GM12878 (cell line): ENCODE data around the gene GNAQ. TPM values are rescaled to one million over a fixed set of nuclear protein-coding genes. Genes with fewer than 3 reads are reported as not detected.

ENCODE experiments used
- ATAC-seq: fragments of 200-7000 bp; cut with Tn5 transposase; 3 replicates; pipeline ENCODE4 v1.9.1; 2020; ENCODE audit warnings: mild to moderate bottlenecking, moderate library complexity
- BruUV-seq: library from RNA; stranded (reverse); fragments of 400-500 nt; replicated peaks from 2 replicates; lab custom pipeline; 2021; lab: Mats Ljungman, UMichigan
- CTCF ChIA-PET: fragments of 300-600 bp; sonication (Branson Sonifier 250); formaldehyde crosslinking; extraction: SDS; loops from one replicate; lab custom pipeline; 2021; ENCODE audit warnings: inconsistent platforms; lab: Yijun Ruan, JAX
- POLR2A ChIA-PET: fragments of 350-600 bp; formaldehyde crosslinking; extraction: SDS; loops from one replicate; lab custom pipeline; 2021; ENCODE audit warnings: inconsistent platforms; lab: Charles Lee
- RAD21 ChIA-PET: fragments of 300-600 bp; sonication (Branson Sonifier 250); formaldehyde crosslinking; loops from one replicate; lab custom pipeline; 2023; ENCODE audit warnings: antibody characterized with exemption; ENCODE audit not compliant: unreplicated experiment; lab: Charles Lee
- SMC1A ChIA-PET: fragments of 300-600 bp; sonication (Branson Sonifier 250); formaldehyde crosslinking; loops from one replicate; lab custom pipeline; 2023; ENCODE audit not compliant: unreplicated experiment, uncharacterized antibody; lab: Charles Lee
- DNase-seq: peaks from one replicate; pipeline ENCODE4 v3.0.0-alpha.2; 2011; ENCODE audit warnings: low read depth, low spot score
- FAIRE-seq: peaks from 3 replicates; lab custom pipeline; 2011; peaks lifted over from hg19 to GRCh38; lab: Jason Lieb, UNC
- H2AFZ ChIP-seq: 2 replicates; pipeline ENCODE4 v1.6.0; 2011; ENCODE audit warnings: low read depth, low read length, control low read depth; ENCODE audit not compliant: control insufficient read depth
- H3K27ac ChIP-seq: 2 replicates; pipeline ENCODE4 v1.5.1; 2011; ENCODE audit warnings: control low read depth; ENCODE audit not compliant: control insufficient read depth, insufficient read depth
- H3K27me3 ChIP-seq, 2 experiments: replicated peaks in 1 of 2; 2 replicates each; pipeline versions ENCODE4 v1.6.0 to v1.6.1; 2011; ENCODE audit warnings: low read length in 1 of 2; ENCODE audit not compliant: control insufficient read depth in 2 of 2, insufficient read depth in 2 of 2
- H3K36me3 ChIP-seq, 2 experiments: 2 replicates each; pipeline ENCODE4 v1.5.1; 2011; ENCODE audit warnings: low read length in 1 of 2; ENCODE audit not compliant: control insufficient read depth in 2 of 2, insufficient read depth in 2 of 2
- H3K4me1 ChIP-seq: 2 replicates; pipeline ENCODE4 v1.6.1; 2011; ENCODE audit warnings: mild to moderate bottlenecking, low read length, moderate library complexity, mixed read lengths; ENCODE audit not compliant: control insufficient read depth, insufficient read depth
- H3K4me2 ChIP-seq: 2 replicates; pipeline ENCODE4 v1.6.0; 2011; ENCODE audit warnings: control low read depth; ENCODE audit not compliant: control insufficient read depth, insufficient read depth
- H3K4me3 ChIP-seq: fragments of 200-600 bp; sonication (generic); 2 replicates; pipeline ENCODE4 v1.5.1; 2016
- H3K79me2 ChIP-seq: 2 replicates; pipeline ENCODE4 v1.6.0; 2011; ENCODE audit warnings: low read length; ENCODE audit not compliant: control insufficient read depth, insufficient read depth
- H3K9ac ChIP-seq: 2 replicates; pipeline ENCODE4 v1.8.0; 2011; ENCODE audit warnings: low read length, control low read depth, mixed read lengths; ENCODE audit not compliant: control insufficient read depth, insufficient read depth
- H3K9me3 ChIP-seq: replicated peaks from 3 replicates; pipeline ENCODE4 v1.5.1; 2011; ENCODE audit warnings: mild to moderate bottlenecking, low read length; ENCODE audit not compliant: control insufficient read depth, insufficient read depth
- H4K20me1 ChIP-seq: 2 replicates; pipeline ENCODE4 v1.6.0; 2011; ENCODE audit not compliant: control insufficient read depth, insufficient read depth
- ASH2L ChIP-seq: fragments of 300-600, 200-600 bp; sonication (generic); IDR thresholded peaks from 2 replicates; pipeline ENCODE4 v1.6.1; 2017; ENCODE audit warnings: low read depth, mild to moderate bottlenecking, borderline replicate concordance
- BHLHE40 ChIP-seq, 2 experiments: fragments of 450-650 bp in 1 of 2; IDR thresholded peaks; 2 replicates each; pipeline ENCODE4 v1.6.1; 2011 to 2017; ENCODE audit warnings: low read depth in 2 of 2, borderline replicate concordance in 1 of 2, improper control_type of control experiment in 1 of 2, low read length in 1 of 2, mild to moderate bottlenecking in 1 of 2
- CHD1 ChIP-seq: IDR thresholded peaks from 2 replicates; pipeline ENCODE4 v1.6.1; 2012; ENCODE audit warnings: low read depth, low read length, improper control_type of control experiment
- EP300 ChIP-seq, 2 experiments: fragments of 150-350 bp in 1 of 2; IDR thresholded peaks; 2 replicates each; pipeline ENCODE4 v1.6.1; 2011 to 2012; ENCODE audit warnings: low read depth in 2 of 2, low read length in 2 of 2, borderline replicate concordance in 1 of 2, improper control_type of control experiment in 1 of 2, inconsistent platforms in 1 of 2; ENCODE audit not compliant: control insufficient read depth in 1 of 2
- HDAC2 ChIP-seq: fragments of 200-600 bp; sonication (generic); IDR thresholded peaks from 2 replicates; pipeline ENCODE4 v1.6.1; 2017
- IKZF2 ChIP-seq, 2 experiments: fragments of 450-650 bp; IDR thresholded peaks; 2 replicates each; pipeline ENCODE4 v1.6.1; 2017; ENCODE audit warnings: mild to moderate bottlenecking in 2 of 2, moderate library complexity in 2 of 2
- IRF4 ChIP-seq: IDR thresholded peaks from 2 replicates; pipeline ENCODE4 v1.6.1; 2011; ENCODE audit warnings: low read depth, low read length
- MYC ChIP-seq: IDR thresholded peaks from 2 replicates; pipeline ENCODE4 v1.6.1; 2011; ENCODE audit warnings: mild to moderate bottlenecking, low read length, moderate library complexity, inconsistent platforms; ENCODE audit not compliant: insufficient read depth, insufficient replicate concordance, insufficient read length, severe bottlenecking
- NR2C2 ChIP-seq: IDR thresholded peaks from 2 replicates; pipeline ENCODE4 v1.6.1; 2011; ENCODE audit warnings: borderline replicate concordance, low read depth; ENCODE audit not compliant: control insufficient read depth, insufficient read length
- NR2F1 ChIP-seq: fragments of 450-650 bp; conservative IDR thresholded peaks from 2 replicates; pipeline ENCODE4 v1.6.1; 2017; ENCODE audit warnings: mild to moderate bottlenecking
- POLR2A ChIP-seq: IDR thresholded peaks from 2 replicates; pipeline ENCODE4 v1.6.1; 2011; ENCODE audit warnings: low read depth, mild to moderate bottlenecking, low read length
- RCOR1 ChIP-seq: conservative IDR thresholded peaks from 2 replicates; pipeline ENCODE4 v1.6.1; 2012; ENCODE audit warnings: low read depth, low read length, improper control_type of control experiment
- RUNX3 ChIP-seq: IDR thresholded peaks from 2 replicates; pipeline ENCODE4 v1.6.1; 2012; ENCODE audit warnings: low read length, inconsistent platforms
- SUPT20H ChIP-seq: IDR thresholded peaks from 2 replicates; pipeline ENCODE4 v1.6.1; 2011; ENCODE audit warnings: low read depth, mild to moderate bottlenecking, low read length, moderate library complexity, borderline replicate concordance; ENCODE audit not compliant: control insufficient read depth
- TCF3 ChIP-seq: IDR thresholded peaks from 2 replicates; pipeline ENCODE4 v1.6.1; 2012; ENCODE audit warnings: low read depth, mild to moderate bottlenecking, low read length, borderline replicate concordance; ENCODE audit not compliant: insufficient read depth
- ZNF217 ChIP-seq: fragments of 450-650 bp; IDR thresholded peaks from 2 replicates; pipeline ENCODE4 v1.6.1; 2017; ENCODE audit warnings: antibody characterized with exemption, mild to moderate bottlenecking
- WGBS: methylation state at CpG from one replicate; pipeline ENCODE4 v1.1.6; 2016; ENCODE audit warnings: low lambda C conversion rate; ENCODE audit not compliant: insufficient replicate concordance, insufficient coverage; ENCODE audit errors: missing lambda C conversion rate; 5-methylcytosine and 5-hydroxymethylcytosine counted together
- in situ Hi-C: fragments of 300-500 bp; cut with MboI; formaldehyde crosslinking; loops from 9 replicates; pipeline ENCODE4 v1.14.3; 2018; ENCODE audit warnings: mixed read lengths
- intact Hi-C: fragments of 100-400 bp; cut with micrococcal nuclease; formaldehyde crosslinking; loops from one replicate; pipeline ENCODE4 v1.14.2; 2022; ENCODE audit not compliant: unreplicated experiment
- polyA plus RNA-seq, 11 experiments: library from polyadenylated mRNA; depleted of rRNA in 4 of 11; unstranded in 6 of 11; stranded (reverse) in 5 of 11; fragments of >200 nt; fragmentation: Nextera tagmentation in 4 of 11; fragmentation: Illumina TruSeq in 1 of 11; extraction: Ambion mirVana in 4 of 11; extraction: Trizol in 1 of 11; gene quantifications; 1 replicate in 1 of 11; 2 replicates in 10 of 11; pipeline versions ENCODE4 v1.2.1 to v1.2.3, GENCODE V29; 2011 to 2016; ENCODE audit warnings: inconsistent platforms in 2 of 11, missing spikeins in 2 of 11, low read depth in 1 of 11
- total RNA-seq, 4 experiments: library from RNA; depleted of rRNA in 3 of 4; stranded (reverse); fragments of >200 nt in 3 of 4; fragmentation: Illumina TruSeq in 1 of 4; extraction: Trizol in 1 of 4; gene quantifications; 2 replicates each; pipeline versions ENCODE4 v1.2.1 to v1.2.3, GENCODE V29; 2013 to 2021
- TF ChIP-seq, protein P1 (sequence below): fragments of 450-650 bp; IDR thresholded peaks from 2 replicates; pipeline ENCODE4 v1.6.1; 2018; ENCODE audit warnings: borderline replicate concordance, mild to moderate bottlenecking; ENCODE audit not compliant: partially characterized antibody
- TF ChIP-seq, protein P2 (sequence below): fragments of 450-650 bp; IDR thresholded peaks from 2 replicates; pipeline ENCODE4 v1.6.1; 2017; ENCODE audit warnings: mild to moderate bottlenecking, low read depth, inconsistent platforms; ENCODE audit not compliant: poor library complexity, severe bottlenecking
- TF ChIP-seq, protein P3 (sequence below): IDR thresholded peaks from 2 replicates; pipeline ENCODE4 v1.6.1; 2011; ENCODE audit warnings: mild to moderate bottlenecking, low read depth, low read length, moderate library complexity; ENCODE audit not compliant: insufficient replicate concordance

GNAQ gene
- total and polyA plus RNA-seq, 10 of the 15 experiments (the other 5 are each of a cell fraction or from before 2014, with no cell fraction given), result 0.15 to 47.2 (median 0.49) TPM

DNA sequence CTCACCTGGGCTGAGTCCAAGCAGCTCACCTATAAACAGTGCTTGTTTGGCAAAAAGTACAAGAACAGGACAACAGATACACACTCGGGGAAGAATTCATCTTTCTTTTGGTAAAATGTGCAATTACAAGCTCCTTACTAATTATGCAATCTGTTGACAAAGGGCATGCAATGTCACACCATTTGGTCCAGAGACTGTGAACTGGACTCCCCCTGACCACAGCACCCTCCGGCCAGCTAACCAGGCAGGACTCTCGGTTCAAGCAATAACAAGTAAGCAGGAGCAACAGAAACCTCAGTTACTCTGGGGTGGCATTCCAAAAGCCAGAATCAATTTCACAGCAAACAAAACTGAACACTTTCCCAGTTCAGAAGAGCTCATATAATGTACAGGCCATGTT is 113.8 kb downstream of the GNAQ start:
- Histone ChIP-seq H3K79me2 (no peaks in the 10 kb centered on the region), H3K27me3 (no peaks in the 10 kb centered on the region), H3K9ac (no peak overlapping the region), H3K27ac (no peak overlapping the region), H3K4me3 (no peak overlapping the region), H3K9me3 (no peaks in the 10 kb centered on the region), H3K4me1 (peaks cover 7% of the 10 kb centered on the region), H2AFZ (no peak overlapping the region), H3K36me3 (no peaks in the 10 kb centered on the region), H4K20me1 (no peaks in the 10 kb centered on the region), H3K4me2 (no peak overlapping the region)
- ChIA-PET RAD21 (interaction anchor here (0.6 to 6.9 kb wide), 24 partner anchors 13 to 115 kb away, joined by 3 to 69 read pairs (median 4); no protein-coding TSS in a partner anchor), SMC1A (interaction anchor here (0.7 to 4.4 kb wide), 26 partner anchors 9 to 204 kb away, joined by 3 to 56 read pairs (median 4); no protein-coding TSS in a partner anchor), CTCF (interaction anchor here (0.8 to 3.8 kb wide), 11 partner anchors 13 to 117 kb away, joined by 3 to 26 read pairs (median 4); no protein-coding TSS in a partner anchor), POLR2A (interaction anchor here (0.6 to 1.9 kb wide), 8 partner anchors 8 to 63 kb away, joined by 3 to 8 read pairs (median 3); no protein-coding TSS in a partner anchor)
- FAIRE-seq (no peak), DNase-seq (no peak), ATAC-seq (peak; percentile 71)
- WGBS, result 8% methylated on average over 3 of the region's 3 CpGs
- in situ Hi-C loops, result no loop called here
- intact Hi-C loops, result no loop called here
- BruUV-seq, result no TSS peak
- TF ChIP-seq BHLHE40 (IDR thresholded peaks at IDR 0.05; ENCODE audit: borderline replicate concordance in 1 of 2, low read depth in 2 of 2, low read length in 1 of 2) (no peak), SUPT20H (no peak), MYC (no peak), RUNX3 (peak; percentile 33; the same call in 1 of the 2 replicates), POLR2A (no peak), IRF4 (no peak), RCOR1 (no peak), IKZF2 (IDR thresholded peaks at IDR 0.05) (peak; percentile 36 to 66; a peak in 2 of 4 replicates), NR2F1 (peak; percentile 83), EP300 (IDR thresholded peaks at IDR 0.05; ENCODE audit: borderline replicate concordance in 1 of 2, control insufficient read depth in 1 of 2, low read depth in 2 of 2, low read length in 2 of 2) (peak in 1 of 2 experiments; percentile 46; a peak in 1 of 4 replicates), ASH2L (no peak), NR2C2 (no peak), CHD1 (no peak), HDAC2 (no peak), TCF3 (no peak), ZNF217 (no peak)
- TF ChIP-seq, protein P1, sequence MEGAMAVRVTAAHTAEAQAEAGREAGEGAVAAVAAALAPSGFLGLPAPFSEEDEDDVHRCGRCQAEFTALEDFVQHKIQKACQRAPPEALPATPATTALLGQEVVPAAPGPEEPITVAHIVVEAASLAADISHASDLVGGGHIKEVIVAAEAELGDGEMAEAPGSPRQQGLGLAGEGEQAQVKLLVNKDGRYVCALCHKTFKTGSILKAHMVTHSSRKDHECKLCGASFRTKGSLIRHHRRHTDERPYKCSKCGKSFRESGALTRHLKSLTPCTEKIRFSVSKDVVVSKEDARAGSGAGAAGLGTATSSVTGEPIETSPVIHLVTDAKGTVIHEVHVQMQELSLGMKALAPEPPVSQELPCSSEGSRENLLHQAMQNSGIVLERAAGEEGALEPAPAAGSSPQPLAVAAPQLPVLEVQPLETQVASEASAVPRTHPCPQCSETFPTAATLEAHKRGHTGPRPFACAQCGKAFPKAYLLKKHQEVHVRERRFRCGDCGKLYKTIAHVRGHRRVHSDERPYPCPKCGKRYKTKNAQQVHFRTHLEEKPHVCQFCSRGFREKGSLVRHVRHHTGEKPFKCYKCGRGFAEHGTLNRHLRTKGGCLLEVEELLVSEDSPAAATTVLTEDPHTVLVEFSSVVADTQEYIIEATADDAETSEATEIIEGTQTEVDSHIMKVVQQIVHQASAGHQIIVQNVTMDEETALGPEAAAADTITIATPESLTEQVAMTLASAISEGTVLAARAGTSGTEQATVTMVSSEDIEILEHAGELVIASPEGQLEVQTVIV, result no peak
- TF ChIP-seq, protein P2, sequence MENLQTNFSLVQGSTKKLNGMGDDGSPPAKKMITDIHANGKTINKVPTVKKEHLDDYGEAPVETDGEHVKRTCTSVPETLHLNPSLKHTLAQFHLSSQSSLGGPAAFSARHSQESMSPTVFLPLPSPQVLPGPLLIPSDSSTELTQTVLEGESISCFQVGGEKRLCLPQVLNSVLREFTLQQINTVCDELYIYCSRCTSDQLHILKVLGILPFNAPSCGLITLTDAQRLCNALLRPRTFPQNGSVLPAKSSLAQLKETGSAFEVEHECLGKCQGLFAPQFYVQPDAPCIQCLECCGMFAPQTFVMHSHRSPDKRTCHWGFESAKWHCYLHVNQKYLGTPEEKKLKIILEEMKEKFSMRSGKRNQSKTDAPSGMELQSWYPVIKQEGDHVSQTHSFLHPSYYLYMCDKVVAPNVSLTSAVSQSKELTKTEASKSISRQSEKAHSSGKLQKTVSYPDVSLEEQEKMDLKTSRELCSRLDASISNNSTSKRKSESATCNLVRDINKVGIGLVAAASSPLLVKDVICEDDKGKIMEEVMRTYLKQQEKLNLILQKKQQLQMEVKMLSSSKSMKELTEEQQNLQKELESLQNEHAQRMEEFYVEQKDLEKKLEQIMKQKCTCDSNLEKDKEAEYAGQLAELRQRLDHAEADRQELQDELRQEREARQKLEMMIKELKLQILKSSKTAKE, result peak; percentile 21
- TF ChIP-seq, protein P3, sequence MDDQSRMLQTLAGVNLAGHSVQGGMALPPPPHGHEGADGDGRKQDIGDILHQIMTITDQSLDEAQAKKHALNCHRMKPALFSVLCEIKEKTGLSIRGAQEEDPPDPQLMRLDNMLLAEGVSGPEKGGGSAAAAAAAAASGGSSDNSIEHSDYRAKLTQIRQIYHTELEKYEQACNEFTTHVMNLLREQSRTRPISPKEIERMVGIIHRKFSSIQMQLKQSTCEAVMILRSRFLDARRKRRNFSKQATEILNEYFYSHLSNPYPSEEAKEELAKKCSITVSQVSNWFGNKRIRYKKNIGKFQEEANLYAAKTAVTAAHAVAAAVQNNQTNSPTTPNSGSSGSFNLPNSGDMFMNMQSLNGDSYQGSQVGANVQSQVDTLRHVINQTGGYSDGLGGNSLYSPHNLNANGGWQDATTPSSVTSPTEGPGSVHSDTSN, result no peak
